Skeletal muscle satellite cell (primary cell): Measurements from ENCODE around the gene CLEC4C.
"Not testable (repeated sequence)": the region's sequence is repeated elsewhere in the genome, so short reads cannot be mapped to it uniquely, and the experiment has no call there.

Experiments used
- H3K27me3 ChIP-seq: 2 replicates; pipeline ENCODE4 v1.7.0; 2013; ENCODE audit warnings: low read length; ENCODE audit not compliant: control insufficient read depth, insufficient read depth
- H3K36me3 ChIP-seq: 2 replicates; pipeline ENCODE4 v1.7.0; 2013; ENCODE audit warnings: mild to moderate bottlenecking, control low read depth, low read length; ENCODE audit not compliant: insufficient read depth
- H3K4me1 ChIP-seq: 2 replicates; pipeline ENCODE4 v1.7.0; 2013; ENCODE audit warnings: low read length; ENCODE audit not compliant: control insufficient read depth, insufficient read depth
- H3K4me2 ChIP-seq: 2 replicates; pipeline ENCODE4 v1.7.0; 2013; ENCODE audit warnings: mild to moderate bottlenecking, low read length
- H3K4me3 ChIP-seq: 2 replicates; pipeline ENCODE4 v1.7.0; 2013; ENCODE audit warnings: low read length
- H3K9ac ChIP-seq: 2 replicates; pipeline ENCODE4 v1.7.0; 2013; ENCODE audit warnings: mild to moderate bottlenecking, low read depth, low read length, moderate library complexity
- H3K9me3 ChIP-seq: replicated peaks from 2 replicates; pipeline ENCODE4 v1.7.0; 2013; ENCODE audit warnings: mild to moderate bottlenecking, control low read depth, low read length

Gene CLEC4C

GRCh38 chr12:7755668-7756067 is 8.5 kb upstream of the CLEC4C start:
- H3K4me3 ChIP-seq, H3K36me3 ChIP-seq, H3K9ac ChIP-seq, H3K4me1 ChIP-seq, H3K9me3 ChIP-seq, H3K4me2 ChIP-seq, H3K27me3 ChIP-seq: not testable (repeated sequence)

- not testable (repeated sequence) for H3K4me1 ChIP-seq, H3K27me3 ChIP-seq, H3K4me2 ChIP-seq, H3K9ac ChIP-seq, H3K36me3 ChIP-seq, H3K9me3 ChIP-seq, H3K4me3 ChIP-seq
These were observed 5.1 kb upstream of the CLEC4C start for GRCh38 chr12:7751941-7752922.

- peaks cover 2% of the 10 kb centered on the region for H3K9me3 ChIP-seq
- no peaks in the 10 kb centered on the region for H3K27me3 ChIP-seq
- no peaks in the 10 kb centered on the region for H3K36me3 ChIP-seq
- no peak overlapping the region for H3K4me2 ChIP-seq
- H3K9ac ChIP-seq = no peak overlapping the region
- no peak overlapping the region for H3K4me3 ChIP-seq
- no peaks in the 10 kb centered on the region for H3K4me1 ChIP-seq
These were observed 4.2 kb upstream of the CLEC4C start for GRCh38 chr12:7751394-7751793.

GRCh38 chr12:7750350-7750749 is 3.2 kb upstream of the CLEC4C start:
- H3K27me3 ChIP-seq = no peaks in the 10 kb centered on the region
- H3K9ac ChIP-seq = no peak overlapping the region
- peaks cover 2% of the 10 kb centered on the region for H3K9me3 ChIP-seq

GRCh38 chr12:7749442-7749841 is 2.3 kb upstream of the CLEC4C start:
- H3K4me2 ChIP-seq = no peak overlapping the region
- no peak overlapping the region for H3K4me3 ChIP-seq
- peaks cover 2% of the 10 kb centered on the region for H3K9me3 ChIP-seq
- no peak overlapping the region for H3K9ac ChIP-seq
- no peaks in the 10 kb centered on the region for H3K36me3 ChIP-seq
- no peaks in the 10 kb centered on the region for H3K27me3 ChIP-seq
- no peaks in the 10 kb centered on the region for H3K4me1 ChIP-seq

More at GRCh38 chr12:7750350-7750749, 3.2 kb upstream of the CLEC4C start:
- Histone ChIP-seq H3K36me3 (no peaks in the 10 kb centered on the region), H3K4me3 (no peak overlapping the region), H3K4me1 (no peaks in the 10 kb centered on the region), H3K4me2 (no peak overlapping the region)

- Histone ChIP-seq H3K36me3 (no peaks in the 10 kb centered on the region), H3K9me3 (peaks cover 2% of the 10 kb centered on the region), H3K4me2 (no peak overlapping the region), H3K9ac (no peak overlapping the region), H3K4me1 (no peaks in the 10 kb centered on the region), H3K4me3 (no peak overlapping the region), H3K27me3 (no peaks in the 10 kb centered on the region)
These were observed 1.7 kb upstream of the CLEC4C start for GRCh38 chr12:7748852-7749251.

GRCh38 chr12:7732993-7733392 is 14.2 kb downstream of the CLEC4C start:
- no peaks in the 10 kb centered on the region for H3K4me1 ChIP-seq
- H3K9me3 ChIP-seq = peaks cover 3% of the 10 kb centered on the region
- no peaks in the 10 kb centered on the region for H3K27me3 ChIP-seq
- no peak overlapping the region for H3K4me2 ChIP-seq
- H3K36me3 ChIP-seq = no peaks in the 10 kb centered on the region
- H3K4me3 ChIP-seq = no peak overlapping the region
- no peak overlapping the region for H3K9ac ChIP-seq

- Histone ChIP-seq H3K4me2 (no peak overlapping the region), H3K9me3 (peaks cover 3% of the 10 kb centered on the region), H3K4me3 (no peak overlapping the region), H3K4me1 (no peaks in the 10 kb centered on the region), H3K36me3 (no peaks in the 10 kb centered on the region), H3K27me3 (no peaks in the 10 kb centered on the region), H3K9ac (no peak overlapping the region)
These were observed 15.7 kb downstream of the CLEC4C start for GRCh38 chr12:7731486-7731885.

GRCh38 chr12:7730984-7731383 is 16.2 kb downstream of the CLEC4C start:
- H3K9me3 ChIP-seq, H3K36me3 ChIP-seq: not testable (repeated sequence)

GRCh38 chr12:7729746-7730145 is 17.4 kb downstream of the CLEC4C start:
- no peak overlapping the region for H3K4me3 ChIP-seq
- H3K27me3 ChIP-seq = no peaks in the 10 kb centered on the region
- peaks cover 8% of the 10 kb centered on the region for H3K9me3 ChIP-seq
- no peaks in the 10 kb centered on the region for H3K36me3 ChIP-seq
- H3K4me1 ChIP-seq = no peaks in the 10 kb centered on the region
- no peak overlapping the region for H3K9ac ChIP-seq
- H3K4me2 ChIP-seq = no peak overlapping the region

More at GRCh38 chr12:7730984-7731383, 16.2 kb downstream of the CLEC4C start:
- not testable (repeated sequence) for H3K4me3 ChIP-seq, H3K4me1 ChIP-seq, H3K4me2 ChIP-seq, H3K9ac ChIP-seq, H3K27me3 ChIP-seq

- Histone ChIP-seq H3K9ac (no peak overlapping the region), H3K4me3 (no peak overlapping the region), H3K27me3 (no peaks in the 10 kb centered on the region), H3K36me3 (no peaks in the 10 kb centered on the region), H3K4me2 (no peak overlapping the region), H3K4me1 (no peaks in the 10 kb centered on the region), H3K9me3 (peaks cover 6% of the 10 kb centered on the region)
These were observed 23.2 kb downstream of the CLEC4C start for GRCh38 chr12:7723926-7724325.
